HCT116 (cell line): ENCODE results near the gene MCAT. TPM values are rescaled to one million over a fixed set of nuclear protein-coding genes. Genes with fewer than 3 reads are reported as not detected.

Experiments used
- ATAC-seq: fragments of 200-7000 bp; cut with Tn5 transposase; 2 replicates; pipeline ENCODE4 v1.9.1; 2020; ENCODE audit warnings: mild to moderate bottlenecking, moderate library complexity
- BruUV-seq: library from RNA; stranded (reverse); fragments of 400-500 nt; replicated peaks from 2 replicates; lab custom pipeline; 2021; lab: Mats Ljungman, UMichigan
- CTCF ChIA-PET: fragments of 300-600 bp; sonication (Branson Sonifier 250); formaldehyde crosslinking; loops from one replicate; lab custom pipeline; 2021; ENCODE audit warnings: antibody characterized with exemption; lab: Charles Lee
- POLR2A ChIA-PET: fragments of 300-600, 350-600 bp; sonication (Branson Sonifier 250); formaldehyde crosslinking; loops from one replicate; lab custom pipeline; 2021; ENCODE audit warnings: antibody characterized with exemption; lab: Charles Lee
- RAD21 ChIA-PET, 2 experiments: fragments of 300-600 bp; sonication (Branson Sonifier 250); formaldehyde crosslinking; loops; one replicate each; lab custom pipeline; 2023; ENCODE audit warnings: low total read pairs in 2 of 2; ENCODE audit not compliant: uncharacterized antibody in 2 of 2, unreplicated experiment in 2 of 2, low non-redundant PET in 1 of 2; lab: Charles Lee
- DNase-seq: peaks from one replicate; pipeline ENCODE4 v3.0.0-alpha.2; 2010; ENCODE audit warnings: low read depth, low spot score
- H2AFZ ChIP-seq: fragments of 200-600 bp; shearing (Covaris generic), sonication (generic); 2 replicates; pipeline ENCODE4 v1.6.1; 2017; ENCODE audit warnings: low read depth, mixed run types, mixed read lengths, antibody characterized with exemption, low read length; ENCODE audit not compliant: poor library complexity, severe bottlenecking
- H3K27ac ChIP-seq: 2 replicates; pipeline ENCODE4 v1.5.1; 2012; ENCODE audit warnings: low read depth, low read length
- H3K27me3 ChIP-seq: fragments of 200-600 bp; sonication (generic); 2 replicates; pipeline ENCODE4 v1.6.1; 2016; ENCODE audit warnings: mixed run types, low read length, mixed read lengths; ENCODE audit not compliant: insufficient read depth
- H3K36me3 ChIP-seq, 2 experiments: fragments of 200-500 bp in 1 of 2; fragments of 200-600 bp in 1 of 2; sonication (Bioruptor generic) in 1 of 2; sonication (generic) in 1 of 2; 2 replicates each; pipeline versions ENCODE4 v1.5.1 to v1.6.1; 2014 to 2016; ENCODE audit warnings: low read length in 2 of 2, inconsistent platforms in 1 of 2, mixed read lengths in 1 of 2, mixed run types in 1 of 2; ENCODE audit not compliant: insufficient read depth in 2 of 2, control insufficient read depth in 1 of 2
- H3K4me1 ChIP-seq, 2 experiments: fragments of 200-600 bp in 1 of 2; sonication (generic) in 1 of 2; 2 replicates each; pipeline versions ENCODE4 v1.5.1 to v1.6.1; 2012 to 2017; ENCODE audit warnings: low read length in 2 of 2, inconsistent platforms in 1 of 2, mild to moderate bottlenecking in 1 of 2, mixed read lengths in 1 of 2, mixed run types in 1 of 2, moderate library complexity in 1 of 2; ENCODE audit not compliant: insufficient read depth in 2 of 2, control insufficient read depth in 1 of 2
- H3K4me2 ChIP-seq: fragments of 200-600 bp; sonication (generic); 2 replicates; pipeline ENCODE4 v1.6.1; 2017; ENCODE audit warnings: mixed run types, low read length, mixed read lengths
- H3K4me3 ChIP-seq, 2 experiments: fragments of 200-600 bp in 1 of 2; sonication (generic) in 1 of 2; replicated peaks in 1 of 2; 2 replicates each; pipeline ENCODE4 v1.5.1; 2011 to 2016; ENCODE audit warnings: low read length in 2 of 2, control low read depth in 1 of 2, low read depth in 1 of 2, mild to moderate bottlenecking in 1 of 2, mixed read lengths in 1 of 2, mixed run types in 1 of 2
- H3K79me2 ChIP-seq: fragments of 200-600 bp; sonication (generic); 2 replicates; pipeline ENCODE4 v1.6.1; 2017; ENCODE audit warnings: mild to moderate bottlenecking, mixed run types, low read length, moderate library complexity, mixed read lengths; ENCODE audit not compliant: insufficient read depth
- H3K9ac ChIP-seq: fragments of 200-600 bp; sonication (generic); 2 replicates; pipeline ENCODE4 v1.6.1; 2016; ENCODE audit warnings: low read length, mixed read lengths
- H3K9me2 ChIP-seq: fragments of 200-600 bp; sonication (generic), shearing (Covaris generic); 2 replicates; pipeline ENCODE4 v1.6.1; 2017; ENCODE audit warnings: mixed run types, mild to moderate bottlenecking, moderate library complexity; ENCODE audit not compliant: insufficient read depth
- H3K9me3 ChIP-seq, 2 experiments: fragments of 200-500 bp in 1 of 2; fragments of 200-600 bp in 1 of 2; sonication (Bioruptor generic) in 1 of 2; sonication (generic) in 1 of 2; 2 replicates each; pipeline ENCODE4 v1.6.1; 2014 to 2017; ENCODE audit warnings: low read length in 2 of 2, mixed read lengths in 2 of 2, inconsistent platforms in 1 of 2, low read depth in 1 of 2, mild to moderate bottlenecking in 1 of 2, mixed run types in 1 of 2, moderate library complexity in 1 of 2; ENCODE audit not compliant: control insufficient read depth in 1 of 2, insufficient read depth in 1 of 2
- H4K20me1 ChIP-seq: fragments of 200-600 bp; sonication (generic), shearing (Covaris generic); 2 replicates; pipeline ENCODE4 v1.6.1; 2017; ENCODE audit warnings: mixed run types, mild to moderate bottlenecking, moderate library complexity; ENCODE audit not compliant: insufficient read depth
- CEBPB ChIP-seq: IDR thresholded peaks from 2 replicates; pipeline ENCODE4 v1.6.1; 2012; ENCODE audit warnings: low read depth
- CTCF ChIP-seq, 3 experiments: fragments of 200-600 bp in 1 of 3; sonication (generic) in 1 of 3; IDR thresholded peaks in 2 of 3; conservative IDR thresholded peaks in 1 of 3; 2 replicates each; pipeline ENCODE4 v1.5.1; 2012 to 2017; ENCODE audit warnings: low read depth in 2 of 3, low read length in 2 of 3, antibody characterized with exemption in 1 of 3, borderline replicate concordance in 1 of 3, control low read depth in 1 of 3, mild to moderate bottlenecking in 1 of 3, mixed read lengths in 1 of 3, mixed run types in 1 of 3, moderate library complexity in 1 of 3; ENCODE audit not compliant: insufficient read depth in 1 of 3
- EGR1 ChIP-seq: IDR thresholded peaks from 2 replicates; pipeline ENCODE4 v1.6.1; 2012; ENCODE audit warnings: low read depth
- EZH2 ChIP-seq: fragments of 200-600 bp; sonication (generic); IDR thresholded peaks from 2 replicates; pipeline ENCODE4 v1.6.1; 2017; ENCODE audit warnings: antibody characterized with exemption, mixed run types
- EZH2phosphoT487 ChIP-seq: fragments of 200-600 bp; IDR thresholded peaks from 2 replicates; pipeline ENCODE4 v1.6.1; 2018; ENCODE audit warnings: antibody characterized with exemption, borderline replicate concordance
- MAX ChIP-seq: IDR thresholded peaks from 2 replicates; pipeline ENCODE4 v1.6.1; 2012
- SP1 ChIP-seq: IDR thresholded peaks from 2 replicates; pipeline ENCODE4 v1.6.1; 2012; ENCODE audit warnings: low read depth
- SRF ChIP-seq: IDR thresholded peaks from 2 replicates; pipeline ENCODE4 v1.6.1; 2012; ENCODE audit warnings: low read depth
- intact Hi-C: fragments of 100-400 bp; cut with micrococcal nuclease; formaldehyde crosslinking; loops from 2 replicates; pipeline ENCODE4 v1.10.0; 2022
- total RNA-seq: library from RNA; stranded (reverse); gene quantifications from one replicate; pipeline ENCODE4 v1.2.1, GENCODE V29; 2021; ENCODE audit not compliant: unreplicated experiment

Gene MCAT
- total RNA-seq, 1 experiment from 2014 or later, result 34.8 TPM

- H3K79me2 ChIP-seq, result peaks cover 20% of the 10 kb centered on the region
- no peak overlapping the region for H2AFZ ChIP-seq
- RAD21 ChIA-PET, result no interaction called here
- H3K27me3 ChIP-seq, result no peaks in the 10 kb centered on the region
- POLR2A ChIA-PET, result no interaction called here
- intact Hi-C loops, result no loop called here
- DNase-seq (no peak), ATAC-seq (no peak)
- TF ChIP-seq MAX, result no peak
- TF ChIP-seq CEBPB, result no peak
- no peak for TF ChIP-seq SP1
- TF ChIP-seq EZH2phosphoT487, result no peak
- TF ChIP-seq EGR1, result no peak
- TF ChIP-seq EZH2, result no peak
- no peaks in the 10 kb centered on the region for H3K9me2 ChIP-seq
- BruUV-seq, result no TSS peak
- H3K27ac ChIP-seq, result no peak overlapping the region
- H3K4me3 ChIP-seq, result no peak overlapping the region
- H3K9me3 ChIP-seq, result no peaks in the 10 kb centered on the region
- CTCF ChIA-PET, result no interaction called here
- H3K9ac ChIP-seq, result no peak overlapping the region
- no peak overlapping the region for H3K4me2 ChIP-seq
- peaks cover 1 to 13% of the 10 kb centered on the region in 2 experiments; a peak in 3 of 4 replicates for H3K4me1 ChIP-seq
- peaks cover 2 to 8% of the 10 kb centered on the region in 2 experiments; a peak in 3 of 4 replicates for H3K36me3 ChIP-seq
- no peaks in the 10 kb centered on the region for H4K20me1 ChIP-seq
Measured at GRCh38 chr22:43160497-43161126, 17.4 kb upstream of the MCAT start.

GRCh38 chr22:43159484-43160178, 16.4 kb upstream of the MCAT start:
- no peak overlapping the region for H3K4me3 ChIP-seq
- no peaks in the 10 kb centered on the region for H3K9me3 ChIP-seq
- peaks cover 2 to 22% of the 10 kb centered on the region in 2 experiments; a peak in 3 of 4 replicates for H3K4me1 ChIP-seq
- DNase-seq, result no peak
- no peaks in the 10 kb centered on the region for H3K27me3 ChIP-seq
- H2AFZ ChIP-seq, result no peak overlapping the region
- H3K79me2 ChIP-seq, result peaks cover 30% of the 10 kb centered on the region
- no peak for TF ChIP-seq SRF
- TF ChIP-seq CTCF (IDR thresholded peaks at IDR 0.05 in 2 of 3, conservative IDR thresholded peaks at IDR 0.05 in 1 of 3; ENCODE audit: borderline replicate concordance in 1 of 3, insufficient read depth in 1 of 3, low read depth in 2 of 3, low read length in 2 of 3), result peak in 2 of 3 experiments; percentile 37 to 56; a peak in 4 of 6 replicates
- H3K4me2 ChIP-seq, result no peak overlapping the region
- no peaks in the 10 kb centered on the region for H4K20me1 ChIP-seq
- BruUV-seq, result no TSS peak
- H3K36me3 ChIP-seq, result peaks cover 2 to 8% of the 10 kb centered on the region in 2 experiments; a peak in 3 of 4 replicates
- RAD21 ChIA-PET, result no interaction called here
- no peaks in the 10 kb centered on the region for H3K9me2 ChIP-seq
- ATAC-seq, result peak; percentile 45
- H3K27ac ChIP-seq, result no peak overlapping the region
- H3K9ac ChIP-seq, result no peak overlapping the region
- intact Hi-C loops, result no loop called here
- CTCF ChIA-PET, result no interaction called here
- POLR2A ChIA-PET, result no interaction called here
